GM23338 (cell line): ENCODE measurements around the gene WIPF3. TPM values are rescaled to one million over a fixed set of nuclear protein-coding genes. Genes with fewer than 3 reads are reported as not detected.

ENCODE experiments used
- ATAC-seq: fragments of 200-7000 bp; cut with Tn5 transposase; 3 replicates; pipeline ENCODE4 v1.9.1; 2020
- DNase-seq: peaks from one replicate; pipeline ENCODE4 v3.0.0-alpha.2; 2015; ENCODE audit warnings: low spot score
- H2AFZ ChIP-seq: fragments of 200-600 bp; sonication (generic); 2 replicates; pipeline ENCODE4 v1.8.0; 2016; ENCODE audit warnings: antibody characterized with exemption, mild to moderate bottlenecking, moderate library complexity
- H3F3A ChIP-seq: fragments of 200-600 bp; sonication (generic); replicated peaks from 2 replicates; pipeline ENCODE4 v1.8.0; 2017; ENCODE audit warnings: antibody characterized with exemption, mixed run types, low read depth
- H3K27ac ChIP-seq: fragments of 200-600 bp; sonication (generic); 2 replicates; pipeline ENCODE4 v1.6.1; 2016; ENCODE audit warnings: low read depth
- H3K27me3 ChIP-seq: fragments of 200-600 bp; sonication (generic); 2 replicates; pipeline ENCODE4 v1.8.0; 2016; ENCODE audit warnings: mild to moderate bottlenecking, mixed run types, moderate library complexity; ENCODE audit not compliant: insufficient read depth
- H3K36me3 ChIP-seq: fragments of 200-600 bp; sonication (generic); 2 replicates; pipeline ENCODE4 v1.8.0; 2016; ENCODE audit warnings: mild to moderate bottlenecking; ENCODE audit not compliant: insufficient read depth
- H3K4me1 ChIP-seq: fragments of 200-600 bp; sonication (generic); 2 replicates; pipeline ENCODE4 v1.8.0; 2016; ENCODE audit warnings: mild to moderate bottlenecking, moderate library complexity; ENCODE audit not compliant: insufficient read depth
- H3K4me2 ChIP-seq: fragments of 200-600 bp; sonication (generic); 2 replicates; pipeline ENCODE4 v1.7.1; 2017; ENCODE audit warnings: mixed run types
- H3K4me3 ChIP-seq: fragments of 200-600 bp; sonication (generic); 2 replicates; pipeline ENCODE4 v1.6.1; 2016; ENCODE audit warnings: mixed run types
- H3K79me2 ChIP-seq: fragments of 200-600 bp; sonication (generic); replicated peaks from 2 replicates; pipeline ENCODE4 v1.8.0; 2017; ENCODE audit warnings: mild to moderate bottlenecking; ENCODE audit not compliant: insufficient read depth
- H3K9me2 ChIP-seq: fragments of 200-600 bp; sonication (generic); 2 replicates; pipeline ENCODE4 v1.8.0; 2017; ENCODE audit not compliant: insufficient read depth
- H4K20me1 ChIP-seq: fragments of 200-600 bp; sonication (generic); replicated peaks from 2 replicates; pipeline ENCODE4 v1.8.0; 2017; ENCODE audit warnings: mild to moderate bottlenecking; ENCODE audit not compliant: insufficient read depth
- H3K27ac Mint-ChIP-seq: 2 replicates; pipeline ENCODE4 v1.8.0; 2020; ENCODE audit warnings: inconsistent platforms, mild to moderate bottlenecking, moderate library complexity, mixed read lengths
- H3K27me3 Mint-ChIP-seq: 3 replicates; pipeline ENCODE4 v1.8.0; 2022; ENCODE audit warnings: low read depth, mild to moderate bottlenecking, moderate library complexity, mixed read lengths, inconsistent platforms; ENCODE audit not compliant: insufficient read depth, poor library complexity
- H3K36me3 Mint-ChIP-seq: 3 replicates; pipeline ENCODE4 v1.8.0; 2021; ENCODE audit warnings: low read depth, mild to moderate bottlenecking, inconsistent platforms, moderate library complexity, mixed read lengths
- H3K4me1 Mint-ChIP-seq: 3 replicates; pipeline ENCODE4 v1.8.0; 2020; ENCODE audit warnings: mild to moderate bottlenecking, inconsistent platforms, mixed read lengths
- H3K4me3 Mint-ChIP-seq: 3 replicates; pipeline ENCODE4 v1.8.0; 2021; ENCODE audit warnings: moderate library complexity, mild to moderate bottlenecking, inconsistent platforms, mixed read lengths
- H3K9me3 Mint-ChIP-seq: 3 replicates; pipeline ENCODE4 v1.8.0; 2020; ENCODE audit warnings: moderate library complexity, mild to moderate bottlenecking, inconsistent platforms, mixed read lengths
- CREB1 ChIP-seq: fragments of 250-450 bp; sonication (Bioruptor Pico); IDR thresholded peaks from 2 replicates; pipeline ENCODE4 v1.5.0; 2020; ENCODE audit warnings: low read depth, mild to moderate bottlenecking, moderate library complexity
- CTCF ChIP-seq, 2 experiments: fragments of 200-600 bp in 1 of 2; sonication (generic) in 1 of 2; conservative IDR thresholded peaks; 2 replicates each; pipeline versions ENCODE4 v1.5.1 to v1.6.1; 2016 to 2017; ENCODE audit warnings: antibody characterized with exemption in 2 of 2, low read depth in 2 of 2, mild to moderate bottlenecking in 2 of 2, moderate library complexity in 1 of 2
- ETS1 ChIP-seq: IDR thresholded peaks from 2 replicates; pipeline ENCODE4 v1.6.1; 2016; ENCODE audit warnings: antibody characterized with exemption
- EZH2 ChIP-seq: fragments of 200-600 bp; sonication (generic); IDR thresholded peaks from one replicate; pipeline ENCODE4 v1.8.0; 2017; ENCODE audit warnings: antibody characterized with exemption, mild to moderate bottlenecking, low read depth; ENCODE audit not compliant: unreplicated experiment
- EZH2phosphoT487 ChIP-seq: fragments of 200-600 bp; sonication (generic); IDR thresholded peaks from one replicate; pipeline ENCODE4 v1.8.1; 2018; ENCODE audit warnings: antibody characterized with exemption; ENCODE audit not compliant: unreplicated experiment
- JUNB ChIP-seq: IDR thresholded peaks from one replicate; pipeline ENCODE4 v1.6.1; 2016; ENCODE audit warnings: antibody characterized with exemption; ENCODE audit not compliant: unreplicated experiment
- NANOG ChIP-seq: IDR thresholded peaks from 2 replicates; pipeline ENCODE4 v1.6.1; 2016; ENCODE audit warnings: antibody characterized with exemption, borderline replicate concordance
- POLR2AphosphoS5 ChIP-seq: IDR thresholded peaks from 2 replicates; pipeline ENCODE4 v1.6.1; 2016; ENCODE audit warnings: antibody characterized with exemption, low read depth
- REST ChIP-seq: IDR thresholded peaks from one replicate; pipeline ENCODE4 v1.6.1; 2018; ENCODE audit warnings: antibody characterized with exemption; ENCODE audit not compliant: unreplicated experiment
- STAT1 ChIP-seq: IDR thresholded peaks from one replicate; pipeline ENCODE4 v1.6.1; 2016; ENCODE audit warnings: antibody characterized with exemption; ENCODE audit not compliant: unreplicated experiment
- ZNF114 ChIP-seq: fragments of 250-450 bp; sonication (Bioruptor Pico); IDR thresholded peaks from 2 replicates; pipeline ENCODE4 v1.5.0; 2020; ENCODE audit warnings: mild to moderate bottlenecking, moderate library complexity
- ZNF331 ChIP-seq: fragments of 250-450 bp; sonication (Bioruptor Pico); IDR thresholded peaks from 2 replicates; pipeline ENCODE4 v1.5.0; 2020; ENCODE audit warnings: low read depth, mild to moderate bottlenecking, moderate library complexity
- ZNF462 ChIP-seq: fragments of 250-450 bp; sonication (Bioruptor Pico); IDR thresholded peaks from 2 replicates; pipeline ENCODE4 v1.5.0; 2020; ENCODE audit warnings: mild to moderate bottlenecking, moderate library complexity
- polyA plus RNA-seq: library from polyadenylated mRNA; unstranded; fragments of >200 nt; fragmentation: Nextera tagmentation; extraction: Ambion mirVana; gene quantifications from 2 replicates; pipeline ENCODE4 v1.2.1, GENCODE V29; 2016
- total RNA-seq: library from RNA; depleted of rRNA; stranded (reverse); fragments of >200 nt; shearing (Covaris generic); gene quantifications from 2 replicates; pipeline ENCODE4 v1.2.3, GENCODE V29; 2014

Gene WIPF3
- total and polyA plus RNA-seq, 2 experiments from 2014 or later = 5.7 to 11.4 TPM

- no peak overlapping the region for H3K4me3 Mint-ChIP-seq
- peaks cover 35% of the 10 kb centered on the region for H3K36me3 Mint-ChIP-seq
- no peak for DNase-seq
- H3K27me3 ChIP-seq = no peaks in the 10 kb centered on the region
- no peak overlapping the region for H3K27ac ChIP-seq
- H3F3A ChIP-seq = no peaks in the 10 kb centered on the region
- H3K36me3 ChIP-seq = peaks cover 16% of the 10 kb centered on the region
- H3K9me2 ChIP-seq = no peaks in the 10 kb centered on the region
- H3K4me1 ChIP-seq = peaks cover 9% of the 10 kb centered on the region; the same call in 1 of the 2 replicates
- no peak for TF ChIP-seq ZNF114 (CRISPR knock-in tag)
- no peak for TF ChIP-seq EZH2phosphoT487
- no peak for TF ChIP-seq REST
- no peak for TF ChIP-seq ETS1
- no peak for TF ChIP-seq POLR2AphosphoS5
- no peak for TF ChIP-seq STAT1
- TF ChIP-seq EZH2 = no peak
- no peak for TF ChIP-seq CREB1 (CRISPR knock-in tag)
- TF ChIP-seq ZNF331 (CRISPR knock-in tag) = no peak
- TF ChIP-seq NANOG = no peak
- no peak for TF ChIP-seq ZNF462
- TF ChIP-seq JUNB = no peak
- TF ChIP-seq CTCF (conservative IDR thresholded peaks at IDR 0.05; ENCODE audit: low read depth in 2 of 2) = no peak
- H4K20me1 ChIP-seq = peaks cover 11% of the 10 kb centered on the region
- peaks cover 14% of the 10 kb centered on the region for H3K79me2 ChIP-seq
- peaks cover 23% of the 10 kb centered on the region for H3K4me1 Mint-ChIP-seq
- H2AFZ ChIP-seq = no peak overlapping the region
- no peak overlapping the region for H3K27ac Mint-ChIP-seq
- H3K4me3 ChIP-seq = no peak overlapping the region
- no peak for ATAC-seq
- H3K27me3 Mint-ChIP-seq = no peaks in the 10 kb centered on the region
- no peak overlapping the region for H3K4me2 ChIP-seq
- peaks cover 7% of the 10 kb centered on the region for H3K9me3 Mint-ChIP-seq
Observed at GRCh38 chr7:29955075-29955792, 148.9 kb downstream of the WIPF3 start.
